H1 (cell line): ENCODE results near the gene KRT72. TPM values are rescaled to one million over a fixed set of nuclear protein-coding genes. Genes with fewer than 3 reads are reported as not detected.

Experiments
- CTCF ChIA-PET: fragments of 300-600 bp; sonication (Branson Sonifier 250); formaldehyde crosslinking; loops from one replicate; lab custom pipeline; 2021; ENCODE audit not compliant: partially characterized antibody; lab: Charles Lee
- POLR2A ChIA-PET: fragments of 300-600 bp; sonication (Branson Sonifier 250); formaldehyde crosslinking; loops from one replicate; lab custom pipeline; 2021; ENCODE audit warnings: inconsistent platforms; ENCODE audit not compliant: partially characterized antibody; lab: Charles Lee
- DNase-seq, 2 experiments: peaks; one replicate each; pipeline versions ENCODE4 v3.0.0 to v3.0.0-alpha.2; 2010 to 2022; ENCODE audit warnings: low spot score in 2 of 2, low read depth in 1 of 2, mixed read lengths in 1 of 2
- FAIRE-seq: peaks from 2 replicates; lab custom pipeline; 2011; peaks lifted over from hg19 to GRCh38; lab: Jason Lieb, UNC
- H2AFZ ChIP-seq: 2 replicates; pipeline ENCODE4 v1.8.1; 2012; ENCODE audit warnings: low read length, inconsistent platforms
- H2AK5ac ChIP-seq: 2 replicates; pipeline ENCODE4 v1.6.1; 2013; ENCODE audit warnings: low read depth, low read length
- H2BK120ac ChIP-seq: replicated peaks from 2 replicates; pipeline ENCODE3; 2013; ENCODE audit warnings: low read depth, low read length, inconsistent platforms
- H2BK12ac ChIP-seq: 2 replicates; pipeline ENCODE4 v1.6.1; 2013; ENCODE audit warnings: low read depth, low read length
- H2BK15ac ChIP-seq: 2 replicates; pipeline ENCODE4 v1.6.1; 2013; ENCODE audit warnings: low read length
- H2BK20ac ChIP-seq: 2 replicates; pipeline ENCODE4 v1.6.1; 2013; ENCODE audit warnings: low read length
- H2BK5ac ChIP-seq: 2 replicates; pipeline ENCODE4 v1.6.1; 2013; ENCODE audit warnings: low read depth, low read length
- H3K14ac ChIP-seq: 2 replicates; pipeline ENCODE4 v1.6.1; 2013; ENCODE audit warnings: inconsistent platforms; ENCODE audit not compliant: insufficient read length
- H3K18ac ChIP-seq: 2 replicates; pipeline ENCODE4 v1.6.1; 2013; ENCODE audit warnings: low read length; ENCODE audit errors: extremely low read depth
- H3K23ac ChIP-seq: 2 replicates; pipeline ENCODE4 v1.6.1; 2013; ENCODE audit warnings: inconsistent platforms; ENCODE audit not compliant: insufficient read length
- H3K23me2 ChIP-seq: 2 replicates; pipeline ENCODE4 v1.6.1; 2013; ENCODE audit warnings: low read depth, low read length
- H3K27ac ChIP-seq: 2 replicates; pipeline ENCODE4 v1.6.1; 2011; ENCODE audit warnings: low read depth, low read length, inconsistent platforms
- H3K27me3 ChIP-seq, 4 experiments: replicated peaks in 1 of 4; 1 replicate in 1 of 4; 2 replicates in 3 of 4; pipeline versions ENCODE4 v1.6.1 to v1.8.1; 2011 to 2013; ENCODE audit warnings: low read length in 3 of 4, mild to moderate bottlenecking in 3 of 4, inconsistent platforms in 2 of 4, mixed read lengths in 2 of 4, moderate library complexity in 1 of 4; ENCODE audit not compliant: control insufficient read depth in 3 of 4, insufficient read depth in 3 of 4; ENCODE audit errors: extremely low read depth in 1 of 4
- H3K36me3 ChIP-seq, 4 experiments: 2 replicates each; pipeline versions ENCODE4 v1.6.1 to v1.8.1; 2011 to 2013; ENCODE audit warnings: mild to moderate bottlenecking in 4 of 4, low read length in 3 of 4, moderate library complexity in 2 of 4, control low read depth in 1 of 4, inconsistent platforms in 1 of 4; ENCODE audit not compliant: insufficient read depth in 4 of 4, control insufficient read depth in 2 of 4
- H3K4ac ChIP-seq: replicated peaks from 2 replicates; pipeline ENCODE3; 2013; ENCODE audit warnings: low read length, low read depth, mixed read lengths, inconsistent platforms; ENCODE audit not compliant: insufficient read length
- H3K4me1 ChIP-seq, 4 experiments: replicated peaks in 1 of 4; 1 replicate in 1 of 4; 2 replicates in 3 of 4; pipeline versions ENCODE4 v1.6.1 to v1.8.1; 2011 to 2013; ENCODE audit warnings: low read length in 3 of 4, inconsistent platforms in 2 of 4, mixed read lengths in 1 of 4; ENCODE audit not compliant: insufficient read depth in 4 of 4, control insufficient read depth in 3 of 4
- H3K4me2 ChIP-seq, 2 experiments: 2 replicates each; pipeline versions ENCODE4 v1.6.1 to v1.8.1; 2011 to 2013; ENCODE audit warnings: low read depth in 2 of 2, low read length in 2 of 2, control low read depth in 1 of 2, inconsistent platforms in 1 of 2, mild to moderate bottlenecking in 1 of 2; ENCODE audit not compliant: insufficient read depth in 1 of 2
- H3K4me3 ChIP-seq, 4 experiments: fragments of 200-600, 300-600 bp in 1 of 4; sonication (generic), shearing (Covaris generic), sonication (Bioruptor Twin) in 1 of 4; 2 replicates each; pipeline versions ENCODE4 v1.5.1 to v1.8.1; 2011 to 2016; ENCODE audit warnings: low read length in 4 of 4, low read depth in 3 of 4, control low read depth in 2 of 4, inconsistent platforms in 2 of 4, mild to moderate bottlenecking in 2 of 4, mixed read lengths in 1 of 4, moderate library complexity in 1 of 4; ENCODE audit not compliant: insufficient read depth in 2 of 4; ENCODE audit errors: extremely low read depth in 1 of 4
- H3K56ac ChIP-seq: replicated peaks from 2 replicates; pipeline ENCODE3; 2013; ENCODE audit warnings: low read depth, mild to moderate bottlenecking, mixed read lengths, low read length, inconsistent platforms; ENCODE audit not compliant: insufficient read length
- H3K79me1 ChIP-seq: 2 replicates; pipeline ENCODE4 v1.6.1; 2013; ENCODE audit warnings: low read depth, low read length, control low read depth
- H3K79me2 ChIP-seq, 2 experiments: 2 replicates each; pipeline versions ENCODE4 v1.6.1 to v1.8.1; 2012 to 2013; ENCODE audit warnings: low read length in 2 of 2, mild to moderate bottlenecking in 2 of 2, inconsistent platforms in 1 of 2; ENCODE audit not compliant: insufficient read depth in 2 of 2, control insufficient read depth in 1 of 2
- H3K9ac ChIP-seq, 4 experiments: replicated peaks in 1 of 4; 1 replicate in 1 of 4; 2 replicates in 3 of 4; pipeline versions ENCODE4 v1.6.1 to v1.8.1; 2011 to 2013; ENCODE audit warnings: low read depth in 3 of 4, low read length in 3 of 4, control low read depth in 2 of 4, mild to moderate bottlenecking in 2 of 4, moderate library complexity in 2 of 4, inconsistent platforms in 1 of 4; ENCODE audit errors: extremely low read depth in 1 of 4
- H3K9me3 ChIP-seq, 2 experiments: 2 replicates each; pipeline versions ENCODE4 v1.6.1 to v1.8.1; 2012 to 2013; ENCODE audit warnings: mild to moderate bottlenecking in 2 of 2, moderate library complexity in 2 of 2, control low read depth in 1 of 2, inconsistent platforms in 1 of 2, low read depth in 1 of 2, low read length in 1 of 2, mixed read lengths in 1 of 2; ENCODE audit not compliant: insufficient read depth in 2 of 2
- H4K20me1 ChIP-seq, 2 experiments: replicated peaks in 1 of 2; 2 replicates each; pipeline versions ENCODE3 to v1.8.1; 2011 to 2013; ENCODE audit warnings: inconsistent platforms in 2 of 2, low read length in 2 of 2, mild to moderate bottlenecking in 1 of 2; ENCODE audit not compliant: insufficient read depth in 2 of 2, control insufficient read depth in 1 of 2
- H4K5ac ChIP-seq: 2 replicates; pipeline ENCODE4 v1.6.1; 2013; ENCODE audit warnings: low read length, low read depth, mixed read lengths, inconsistent platforms; ENCODE audit not compliant: insufficient read length
- H4K8ac ChIP-seq: 2 replicates; pipeline ENCODE4 v1.8.0; 2013; ENCODE audit warnings: mild to moderate bottlenecking, moderate library complexity, low read length, inconsistent platforms; ENCODE audit not compliant: insufficient read depth; ENCODE audit errors: extremely low read depth
- H4K91ac ChIP-seq: replicated peaks from 2 replicates; pipeline ENCODE3; 2013; ENCODE audit warnings: low read length, mixed read lengths, inconsistent platforms; ENCODE audit not compliant: insufficient read length
- E2F6 ChIP-seq: IDR thresholded peaks from 2 replicates; pipeline ENCODE4 v1.6.1; 2012; ENCODE audit warnings: inconsistent platforms
- GABPA ChIP-seq: IDR thresholded peaks from 2 replicates; pipeline ENCODE4 v1.6.1; 2011; ENCODE audit warnings: mild to moderate bottlenecking, low read length, moderate library complexity, borderline replicate concordance; ENCODE audit not compliant: insufficient read depth
- HDAC2 ChIP-seq, 2 experiments: fragments of 300-600 bp in 1 of 2; sonication (generic) in 1 of 2; IDR thresholded peaks; 2 replicates each; pipeline ENCODE4 v1.6.1; 2011 to 2012; ENCODE audit warnings: low read depth in 2 of 2, low read length in 2 of 2, mild to moderate bottlenecking in 2 of 2, moderate library complexity in 2 of 2, borderline replicate concordance in 1 of 2, inconsistent platforms in 1 of 2
- MAX ChIP-seq: IDR thresholded peaks from 2 replicates; pipeline ENCODE4 v1.6.1; 2012; ENCODE audit warnings: inconsistent platforms
- NANOG ChIP-seq: IDR thresholded peaks from 2 replicates; pipeline ENCODE4 v1.6.1; 2011; ENCODE audit warnings: low read length, low read depth, mild to moderate bottlenecking, inconsistent platforms; ENCODE audit not compliant: insufficient read depth, poor library complexity, severe bottlenecking
- POU5F1 ChIP-seq: IDR thresholded peaks from 2 replicates; pipeline ENCODE4 v1.6.1; 2011; ENCODE audit warnings: low read depth, mild to moderate bottlenecking, low read length, moderate library complexity
- RNF2 ChIP-seq: fragments of 200-900, 300-1000 bp; sonication (generic); IDR thresholded peaks from 2 replicates; pipeline ENCODE4 v1.7.1; 2016; ENCODE audit warnings: borderline replicate concordance, low read depth, mild to moderate bottlenecking, antibody characterized with exemption, low read length; ENCODE audit not compliant: poor library complexity, severe bottlenecking; ENCODE audit errors: missing control alignments
- SAP30 ChIP-seq: fragments of 300-600 bp; sonication (generic); IDR thresholded peaks from 2 replicates; pipeline ENCODE4 v1.7.1; 2012; ENCODE audit warnings: low read length, moderate library complexity, mild to moderate bottlenecking, inconsistent platforms; ENCODE audit not compliant: insufficient read depth, insufficient replicate concordance
- SP2 ChIP-seq: IDR thresholded peaks from 2 replicates; pipeline ENCODE4 v1.6.1; 2012; ENCODE audit warnings: mild to moderate bottlenecking, low read length, inconsistent platforms
- TAF1 ChIP-seq: IDR thresholded peaks from 2 replicates; pipeline ENCODE4 v1.6.1; 2011; ENCODE audit warnings: mild to moderate bottlenecking, low read depth, low read length
- YY1 ChIP-seq: IDR thresholded peaks from 2 replicates; pipeline ENCODE4 v1.6.1; 2011; ENCODE audit warnings: low read depth, mild to moderate bottlenecking, low read length
- WGBS, 2 experiments: shearing (Covaris generic) in 1 of 2; methylation state at CpG; one replicate each; pipeline versions ENCODE4 v1.1.6 to v1.1.7; 2013 to 2015; ENCODE audit warnings: low lambda C conversion rate in 2 of 2, mixed read lengths in 2 of 2, inconsistent platforms in 1 of 2, low coverage in 1 of 2, missing lambda C conversion rate in 1 of 2; ENCODE audit not compliant: insufficient replicate concordance in 2 of 2, insufficient coverage in 1 of 2, insufficient read length in 1 of 2; ENCODE audit errors: extremely low coverage in 1 of 2, missing lambda C conversion rate in 1 of 2; 5-methylcytosine and 5-hydroxymethylcytosine counted together
- polyA plus RNA-seq, 7 experiments: library from polyadenylated mRNA; depleted of rRNA in 3 of 7; stranded (reverse) in 5 of 7; unstranded in 2 of 7; fragments of >200 nt in 5 of 7; fragments of 200-250 nt in 2 of 7; gene quantifications; 1 replicate in 5 of 7; 2 replicates in 1 of 7; 4 replicates in 1 of 7; pipeline versions ENCODE4 v1.2.1 to v1.2.3, GENCODE V29; 2011 to 2013; ENCODE audit warnings: missing spikeins in 2 of 7, mixed read lengths in 2 of 7
- total RNA-seq: library from RNA; stranded (reverse); fragmentation: NEBNext Ultra II Directional; extraction: Animal tissue kit (Norgen Biotek cat#: 25700); gene quantifications from 2 replicates; pipeline ENCODE4 v1.2.1, GENCODE V29; 2021

The KRT72 gene
- total and polyA plus RNA-seq, 2 of the 8 experiments (the other 6 are each of a cell fraction or from before 2014, with no cell fraction given): not detected

GRCh38 chr12:52552681-52553195 lies 48.5 kb downstream of the KRT72 start, which contains the start of gene KRT71:
TSS of gene KRT71 (minus strand) at chr12:52553145. CDS start at chr12:52553077, 68 bp downstream.
- no peak within 1 kb of the TSS for H2BK5ac ChIP-seq
- no peak within 1 kb of the TSS for H4K91ac ChIP-seq
- no peak within 1 kb of the TSS for H4K5ac ChIP-seq
- no peaks in the 10 kb centered on the region for H3K23me2 ChIP-seq
- H3K79me1 ChIP-seq: no peaks in the 10 kb centered on the region
- ChIA-PET POLR2A (interaction anchor here (0.7 kb wide), 1 partner anchor 9 kb away, joined by 3 read pairs; no protein-coding TSS in a partner anchor), CTCF (interaction anchor here (0.7 to 3.9 kb wide), 12 partner anchors 8 to 428 kb away, joined by 3 to 13 read pairs (median 4); no protein-coding TSS in a partner anchor)
- 84% methylated on average over 13 of the region's 14 CpGs; no CpG with 5 or more reads in 1 of the 2 experiments for WGBS, 2 experiments
- no peak within 1 kb of the TSS for H2AFZ ChIP-seq
- no peak within 1 kb of the TSS for H2BK12ac ChIP-seq
- no peak within 1 kb of the TSS for H2AK5ac ChIP-seq
- H3K27me3 ChIP-seq: no peaks in the 10 kb centered on the region
- no peak within 1 kb of the TSS for H3K4me3 ChIP-seq
- H3K14ac ChIP-seq: no peak within 1 kb of the TSS
- no peak within 1 kb of the TSS for H3K23ac ChIP-seq
- DNase-seq (no peak), FAIRE-seq (no peak)
- no peak within 1 kb of the TSS for H3K4ac ChIP-seq
- no peak within 1 kb of the TSS for H4K8ac ChIP-seq
- no peaks in the 10 kb centered on the region for H4K20me1 ChIP-seq
- H3K9ac ChIP-seq: no peak within 1 kb of the TSS
- H3K18ac ChIP-seq: no peak within 1 kb of the TSS
- H3K9me3 ChIP-seq: no peaks in the 10 kb centered on the region
- no peak within 1 kb of the TSS for H3K56ac ChIP-seq
- H2BK20ac ChIP-seq: no peak within 1 kb of the TSS
- no peak within 1 kb of the TSS for H3K27ac ChIP-seq
- H2BK120ac ChIP-seq: no peak within 1 kb of the TSS
- no peaks in the 10 kb centered on the region for H3K4me1 ChIP-seq
- no peak within 1 kb of the TSS for H3K4me2 ChIP-seq
- H3K36me3 ChIP-seq: no peaks in the 10 kb centered on the region
- no peak within 1 kb of the TSS for H2BK15ac ChIP-seq
- H3K79me2 ChIP-seq: no peaks in the 10 kb centered on the region
- TF ChIP-seq SAP30 (no peak), TAF1 (no peak), E2F6 (no peak), MAX (no peak), YY1 (no peak), GABPA (no peak), POU5F1 (no peak), NANOG (no peak), RNF2 (no peak), HDAC2 (IDR thresholded peaks at IDR 0.05; ENCODE audit: borderline replicate concordance in 1 of 2, low read depth in 2 of 2, low read length in 2 of 2) (no peak), SP2 (no peak)
